CD14-positive monocyte (primary cell): ENCODE measurements around the gene FBXL4. TPM values are rescaled to one million over a fixed set of nuclear protein-coding genes. Genes with fewer than 3 reads are reported as not detected.
A peak's percentile ranks its signal among the peaks of the same experiment; 100 is the strongest.

Experiments
- DNase-seq, 3 donors: peaks; one replicate each; pipeline ENCODE4 v3.0.0-alpha.2; 2011 to 2022
- H2AFZ ChIP-seq: 2 replicates; pipeline ENCODE4 v1.6.0; 2012; ENCODE audit warnings: mild to moderate bottlenecking, low read depth, low read length, inconsistent platforms; ENCODE audit not compliant: insufficient read depth, poor library complexity, severe bottlenecking
- H3K27ac ChIP-seq, 2 donors: 1 replicate in 1 of 2; 2 replicates in 1 of 2; pipeline ENCODE4 v1.5.1; 2012 to 2013; ENCODE audit warnings: low read length in 2 of 2, control low read depth in 1 of 2, inconsistent platforms in 1 of 2, low read depth in 1 of 2, mild to moderate bottlenecking in 1 of 2
- H3K27me3 ChIP-seq, 2 donors: one replicate each; pipeline versions ENCODE4 v1.6.0 to v1.6.1; 2011 to 2013; ENCODE audit warnings: low read length in 2 of 2; ENCODE audit not compliant: control insufficient read depth in 2 of 2, insufficient read depth in 2 of 2
- H3K36me3 ChIP-seq, 2 donors: replicated peaks in 1 of 2; 1 replicate in 1 of 2; 2 replicates in 1 of 2; pipeline versions ENCODE4 v1.5.1 to v1.6.1; 2012 to 2013; ENCODE audit warnings: low read length in 2 of 2, control low read depth in 1 of 2, inconsistent platforms in 1 of 2, mild to moderate bottlenecking in 1 of 2; ENCODE audit not compliant: insufficient read depth in 2 of 2, control insufficient read depth in 1 of 2
- H3K4me1 ChIP-seq, 2 donors: 1 replicate in 1 of 2; 2 replicates in 1 of 2; pipeline versions ENCODE4 v1.5.1 to v1.6.1; 2012 to 2013; ENCODE audit warnings: low read length in 2 of 2, control low read depth in 1 of 2, inconsistent platforms in 1 of 2, mild to moderate bottlenecking in 1 of 2, moderate library complexity in 1 of 2; ENCODE audit not compliant: insufficient read depth in 2 of 2, control insufficient read depth in 1 of 2
- H3K4me2 ChIP-seq: replicated peaks from 2 replicates; pipeline ENCODE3; 2012; ENCODE audit warnings: low read length, moderate library complexity, mild to moderate bottlenecking; ENCODE audit not compliant: poor library complexity, severe bottlenecking; ENCODE audit errors: extremely low read depth
- H3K4me3 ChIP-seq, 3 experiments: fragments of 200-600 bp in 1 of 3; sonication (generic) in 1 of 3; replicated peaks in 1 of 3; 1 replicate in 2 of 3; 2 replicates in 1 of 3; pipeline ENCODE4 v1.5.1; 2011 to 2013; ENCODE audit warnings: low read length in 3 of 3, mild to moderate bottlenecking in 3 of 3, control low read depth in 2 of 3, low read depth in 2 of 3, inconsistent platforms in 1 of 3, moderate library complexity in 1 of 3
- H3K79me2 ChIP-seq: 2 replicates; pipeline ENCODE4 v1.6.0; 2012; ENCODE audit warnings: mild to moderate bottlenecking, control low read depth, inconsistent platforms, low read length, moderate library complexity; ENCODE audit not compliant: insufficient read depth
- H3K9ac ChIP-seq: 2 replicates; pipeline ENCODE4 v1.6.0; 2017; ENCODE audit warnings: low read length, mild to moderate bottlenecking; ENCODE audit not compliant: insufficient read depth, poor library complexity, severe bottlenecking
- H3K9me3 ChIP-seq, 2 donors: replicated peaks in 1 of 2; 1 replicate in 1 of 2; 2 replicates in 1 of 2; pipeline versions ENCODE4 v1.5.1 to v1.6.1; 2012 to 2013; ENCODE audit warnings: low read length in 2 of 2, control low read depth in 1 of 2; ENCODE audit not compliant: control insufficient read depth in 1 of 2, insufficient read depth in 1 of 2
- H4K20me1 ChIP-seq: 2 replicates; pipeline ENCODE4 v1.6.0; 2012; ENCODE audit warnings: mild to moderate bottlenecking, low read length, control low read depth, moderate library complexity; ENCODE audit not compliant: insufficient read depth
- H3K27ac Mint-ChIP-seq, 7 donors: one replicate each; pipeline ENCODE4 v1.8.0; 2020; ENCODE audit warnings: mild to moderate bottlenecking in 7 of 7, mixed read lengths in 7 of 7, moderate library complexity in 6 of 7, inconsistent platforms in 2 of 7
- H3K27me3 Mint-ChIP-seq, 3 donors: one replicate each; pipeline ENCODE4 v1.8.0; 2021 to 2022; ENCODE audit warnings: low read depth in 3 of 3, mild to moderate bottlenecking in 3 of 3, mixed read lengths in 3 of 3, moderate library complexity in 3 of 3, inconsistent platforms in 1 of 3
- H3K36me3 Mint-ChIP-seq, 2 donors: one replicate each; pipeline ENCODE4 v1.8.0; 2020; ENCODE audit warnings: mixed read lengths in 2 of 2, inconsistent platforms in 1 of 2, mild to moderate bottlenecking in 1 of 2
- H3K4me1 Mint-ChIP-seq: one replicate; pipeline ENCODE4 v1.8.0; 2020; ENCODE audit warnings: mild to moderate bottlenecking, mixed read lengths
- H3K4me3 Mint-ChIP-seq, 2 donors: one replicate each; pipeline ENCODE4 v1.8.0; 2020; ENCODE audit warnings: mild to moderate bottlenecking in 2 of 2, mixed read lengths in 2 of 2, moderate library complexity in 1 of 2
- H3K9me3 Mint-ChIP-seq, 7 donors: one replicate each; pipeline ENCODE4 v1.8.0; 2020 to 2022; ENCODE audit warnings: mixed read lengths in 7 of 7, mild to moderate bottlenecking in 6 of 7, moderate library complexity in 6 of 7, inconsistent platforms in 2 of 7
- CTCF ChIP-seq: fragments of 200-600 bp; IDR thresholded peaks from one replicate; pipeline ENCODE4 v1.8.0; 2022; ENCODE audit warnings: antibody characterized with exemption, mild to moderate bottlenecking
- WGBS: methylation state at CpG from one replicate; pipeline ENCODE4 v1.1.5; 2013; ENCODE audit warnings: missing lambda C conversion rate; ENCODE audit not compliant: insufficient coverage; 5-methylcytosine and 5-hydroxymethylcytosine counted together
- intact Hi-C, 2 donors: fragments of 100-400 bp; cut with micrococcal nuclease; formaldehyde crosslinking; loops; one replicate each; pipeline versions ENCODE4 v1.15.0 to v1.15.1; 2023
- polyA plus RNA-seq, 3 donors: library from polyadenylated mRNA; depleted of rRNA in 1 of 3; unstranded in 2 of 3; stranded (reverse) in 1 of 3; fragments of 300-500 nt in 2 of 3; fragments of >200 nt in 1 of 3; fragmentation: Illumina TruSeq in 2 of 3; gene quantifications; 1 replicate in 2 of 3; 2 replicates in 1 of 3; pipeline ENCODE4 v1.2.3, GENCODE V29; 2012 to 2021

Gene FBXL4
- polyA plus RNA-seq, 3 donors, result 5.7 to 10.9 (median 8.6) TPM

GRCh38 chr6:98847416-98847778 is 100.3 kb downstream of the FBXL4 start:
- H3K27ac Mint-ChIP-seq, result no peak overlapping the region
- peaks cover 80 to 97% (median 89%) of the 10 kb centered on the region in 3 donors for H3K27me3 Mint-ChIP-seq
- peaks cover 7 to 50% of the 10 kb centered on the region in 2 donors for H3K9me3 ChIP-seq
- H3K36me3 Mint-ChIP-seq, result peaks cover 0 to 16% of the 10 kb centered on the region in 2 donors
- intact Hi-C loops, result no loop called here
- 16% methylated on average over 6 of the region's 11 CpGs for WGBS
- peak overlapping the region in 1 of 3 experiments; percentile 48 for H3K4me3 ChIP-seq
- no peak overlapping the region for H3K9ac ChIP-seq
- no peak overlapping the region for H3K27ac ChIP-seq
- DNase-seq, result no peak
- peaks cover 21 to 24% of the 10 kb centered on the region in 2 donors for H3K4me1 ChIP-seq
- H3K27me3 ChIP-seq, result peaks cover 83 to 93% of the 10 kb centered on the region in 2 donors
- no peaks in the 10 kb centered on the region for H3K79me2 ChIP-seq
- peaks cover 28% of the 10 kb centered on the region for H3K4me1 Mint-ChIP-seq
- peaks cover 0 to 22% (median 13%) of the 10 kb centered on the region in 7 donors for H3K9me3 Mint-ChIP-seq
- H3K4me2 ChIP-seq, result peak overlapping the region; percentile 67
- H2AFZ ChIP-seq, result no peak overlapping the region
- no peaks in the 10 kb centered on the region for H4K20me1 ChIP-seq
- no peak for TF ChIP-seq CTCF
- peak overlapping the region in 1 of 2 donors; percentile 85 for H3K4me3 Mint-ChIP-seq
- no peaks in the 10 kb centered on the region for H3K36me3 ChIP-seq

- H3K4me2 ChIP-seq, result no peak overlapping the region
- Mint-ChIP-seq H3K4me1 (peaks cover 28% of the 10 kb centered on the region), H3K4me3 (peak overlapping the region in 1 of 2 donors; percentile 85), H3K9me3 (peaks cover 0 to 22% (median 13%) of the 10 kb centered on the region in 7 donors), H3K27ac (no peak overlapping the region), H3K27me3 (peaks cover 89 to 99% (median 94%) of the 10 kb centered on the region in 3 donors), H3K36me3 (peaks cover 0 to 19% of the 10 kb centered on the region in 2 donors)
- peaks cover 92 to 97% of the 10 kb centered on the region in 2 donors for H3K27me3 ChIP-seq
- peak; percentile 41 for TF ChIP-seq CTCF
- no peaks in the 10 kb centered on the region for H3K79me2 ChIP-seq
- no peak overlapping the region for H2AFZ ChIP-seq
- peaks cover 21 to 24% of the 10 kb centered on the region in 2 donors for H3K4me1 ChIP-seq
- H3K9me3 ChIP-seq, result peaks cover 7 to 53% of the 10 kb centered on the region in 2 donors
- no peak overlapping the region for H3K27ac ChIP-seq
- WGBS, result 100% methylated on average over 1 of the region's 3 CpGs
- no peaks in the 10 kb centered on the region for H4K20me1 ChIP-seq
- intact Hi-C loops, result no loop called here
- H3K36me3 ChIP-seq, result no peaks in the 10 kb centered on the region
- no peak overlapping the region for H3K4me3 ChIP-seq
- no peak for DNase-seq
- no peak overlapping the region for H3K9ac ChIP-seq
Observed at GRCh38 chr6:98846021-98846380, 101.7 kb downstream of the FBXL4 start.
